Umbilical cord (tissue), 2 donors: ENCODE measurements around the gene FANCG. TPM values are rescaled to one million over a fixed set of nuclear protein-coding genes. Genes with fewer than 3 reads are reported as not detected.

Source experiments
- DNase-seq: peaks from one replicate; pipeline ENCODE4 v3.0.0-alpha.2; 2015; ENCODE audit warnings: low spot score
- total RNA-seq: library from RNA; depleted of rRNA; stranded (reverse); fragments of >200 nt; gene quantifications from one replicate; pipeline ENCODE4 v1.2.3, GENCODE V29; 2014; ENCODE audit warnings: low replicate concordance; ENCODE audit not compliant: insufficient read depth

Gene FANCG
- total RNA-seq, 1 donor from 2014 or later = 24.8 TPM

DNA sequence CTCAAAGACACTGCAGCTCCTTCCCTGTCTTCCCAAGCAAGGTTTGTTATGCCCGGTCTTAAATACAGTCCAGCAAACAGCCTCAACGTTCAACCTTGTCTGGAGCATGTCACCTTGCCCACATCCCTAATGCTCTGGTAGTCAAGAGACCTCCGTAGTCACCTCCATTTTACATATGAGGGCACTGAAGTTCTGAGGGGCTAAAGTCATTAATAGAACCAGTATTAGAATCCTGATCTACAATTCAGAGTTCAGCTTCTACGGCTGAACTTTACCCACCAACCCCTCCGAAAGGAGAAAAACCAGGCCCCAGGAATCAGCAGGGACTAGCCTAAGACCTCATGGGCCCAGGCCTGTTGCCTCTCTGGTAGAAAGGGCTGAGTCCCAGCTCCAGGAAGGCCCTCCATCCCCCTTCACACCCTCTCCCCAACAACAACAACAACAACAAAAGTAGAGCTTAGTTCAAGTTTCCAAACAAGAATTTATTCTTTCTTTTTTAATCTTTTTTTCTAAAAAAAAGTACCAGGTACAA, 24.0 kb upstream of the FANCG start:
- DNase-seq = no peak

DNA sequence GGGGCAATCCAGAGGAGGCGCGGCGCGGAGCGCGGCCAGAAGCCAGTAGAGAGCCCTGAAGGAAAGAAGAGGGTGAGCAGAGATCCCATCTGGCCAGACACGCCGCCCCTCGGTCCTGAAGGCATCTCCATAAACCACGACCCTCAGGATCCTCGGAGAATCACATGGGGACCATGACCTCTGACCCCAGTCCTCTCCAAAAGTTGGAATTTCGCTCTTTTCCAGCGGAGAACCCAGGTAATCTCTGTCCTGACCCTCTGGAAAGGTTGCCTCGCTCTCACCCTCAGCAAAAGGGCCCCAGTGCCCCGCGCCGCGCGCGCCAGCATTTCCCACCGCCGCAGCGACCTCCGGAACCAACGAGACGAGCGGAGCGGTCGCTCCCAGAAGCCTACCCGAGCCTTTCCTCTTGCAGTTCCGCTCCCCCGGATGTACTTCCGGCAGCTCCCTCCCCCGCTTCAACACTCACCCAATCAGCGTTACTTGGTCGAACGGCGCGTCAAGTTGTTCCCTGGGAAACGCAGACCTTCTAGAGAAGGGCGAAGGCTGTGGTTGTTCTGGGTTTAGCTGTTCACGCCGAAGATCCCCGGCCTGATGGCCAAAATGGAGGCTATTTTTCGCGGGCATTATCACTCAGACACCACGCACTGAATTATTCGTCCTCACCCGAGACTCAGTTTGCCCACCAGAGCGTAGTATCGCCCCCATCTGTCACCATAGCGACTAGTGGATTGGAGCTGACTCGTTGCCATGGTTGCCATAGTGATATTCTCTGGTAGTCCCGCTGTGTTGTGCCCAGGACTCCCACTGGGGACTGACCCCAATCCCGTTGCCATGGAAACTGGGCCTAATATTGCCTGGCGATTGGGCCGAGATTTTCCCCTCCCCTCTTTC, 23.3 kb upstream of the FANCG start, which contains the start of gene STOML2:
TSS of gene STOML2 (minus strand) at position 363 of the 891 bp plus-strand sequence. CDS start at position 326, 37 bp downstream.
- DNase-seq = peak; percentile 99

DNA sequence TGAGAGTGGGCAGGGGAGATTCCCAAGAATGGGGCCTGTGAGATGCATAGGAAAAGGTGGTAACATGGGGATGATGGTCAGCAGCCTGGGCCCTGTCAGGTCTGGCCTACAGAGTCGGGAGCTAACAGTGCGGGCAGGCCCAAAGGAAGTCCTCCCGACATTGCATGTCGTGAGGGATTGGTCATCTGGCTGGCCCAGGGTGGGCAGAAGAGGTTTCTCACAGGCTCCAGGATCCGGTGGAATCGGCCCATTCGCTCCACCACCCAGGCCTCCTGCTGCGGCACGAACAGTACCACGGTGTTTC, 22.7 kb upstream of the FANCG start:
- no peak for DNase-seq

DNA sequence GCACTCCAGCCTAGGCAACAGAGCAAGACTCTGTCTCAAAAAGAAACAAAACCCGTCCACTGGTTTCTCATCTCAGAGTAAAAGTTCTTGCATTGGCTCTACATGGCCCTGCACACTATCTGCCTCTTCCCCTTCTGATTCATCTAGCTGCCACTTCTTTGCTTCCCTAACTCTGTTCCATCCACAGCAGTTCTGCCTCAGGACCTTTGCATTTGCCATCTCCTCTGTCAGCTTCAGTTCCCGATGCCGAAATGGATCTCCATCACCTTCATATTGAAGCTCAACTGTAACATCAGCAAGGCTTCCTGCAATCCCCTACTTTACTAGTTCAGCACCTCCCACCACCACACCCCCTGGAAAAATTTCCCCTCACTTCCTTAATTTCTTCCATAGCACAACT, 17.8 kb upstream of the FANCG start:
- no peak for DNase-seq

DNA sequence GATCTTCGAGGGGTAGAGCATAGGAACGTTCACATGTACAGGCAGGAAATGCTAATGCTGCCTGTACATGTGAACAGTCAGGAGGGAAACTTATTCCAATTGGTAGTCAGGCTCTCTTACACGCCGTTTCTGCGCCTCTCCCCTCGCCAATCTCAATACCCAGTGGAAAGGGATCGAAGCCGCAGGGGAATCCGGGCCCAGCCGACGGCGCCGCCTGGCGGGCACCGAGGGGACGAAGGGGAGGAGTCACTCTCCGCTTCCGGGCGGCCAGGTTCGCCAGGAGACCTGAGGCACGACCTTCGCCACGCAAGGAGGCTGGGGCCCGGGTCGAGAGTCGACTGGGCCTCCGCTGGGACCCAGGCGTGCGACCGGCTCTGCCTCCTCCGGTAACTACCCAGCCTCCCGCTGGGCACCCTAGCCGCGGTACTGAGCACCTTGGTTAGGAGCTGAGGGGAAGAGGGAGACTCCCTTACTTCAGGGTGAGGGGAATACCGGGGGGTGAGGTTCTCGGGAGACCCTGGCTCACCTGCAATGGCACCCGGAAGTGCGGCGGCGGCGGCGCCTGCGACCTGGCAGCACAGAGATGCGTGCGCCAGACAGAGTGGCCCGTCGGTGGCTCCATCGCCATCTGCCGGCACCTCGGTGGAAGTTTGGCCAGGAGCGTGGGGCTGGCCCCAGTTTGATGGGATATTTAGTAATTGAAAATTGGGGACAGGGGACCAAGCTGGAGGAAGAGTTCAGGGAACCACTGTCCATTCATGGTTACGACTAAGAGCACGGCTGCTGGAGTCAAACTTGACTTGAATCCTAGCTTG, 16.5 kb upstream of the FANCG start, which contains the start of gene PIGO:
TSS of gene PIGO (minus strand) at position 557 of the 815 bp plus-strand sequence. CDS start 1,026 bp downstream, outside the sequence.
- peak; percentile 87 for DNase-seq

DNA sequence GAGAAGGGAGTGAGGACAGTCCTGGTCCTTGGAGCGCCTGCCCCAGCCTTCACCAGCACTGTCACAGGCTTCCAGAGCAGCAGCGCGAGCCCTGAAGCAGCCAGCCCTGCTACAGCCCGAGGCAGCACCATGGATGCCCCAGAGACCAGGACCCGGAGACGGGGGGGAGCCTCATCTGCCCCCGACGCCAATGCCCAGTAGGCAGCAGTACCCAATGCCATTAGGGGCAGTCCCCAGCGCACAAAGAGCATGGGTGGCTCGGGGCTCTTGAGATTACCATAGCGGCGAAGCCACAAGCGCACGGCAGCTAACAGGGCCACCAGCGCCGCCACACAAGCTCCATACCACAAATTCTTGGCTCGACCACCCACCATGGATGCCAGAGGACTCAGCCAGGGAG, 11.8 kb upstream of the FANCG start:
- DNase-seq = no peak

DNA sequence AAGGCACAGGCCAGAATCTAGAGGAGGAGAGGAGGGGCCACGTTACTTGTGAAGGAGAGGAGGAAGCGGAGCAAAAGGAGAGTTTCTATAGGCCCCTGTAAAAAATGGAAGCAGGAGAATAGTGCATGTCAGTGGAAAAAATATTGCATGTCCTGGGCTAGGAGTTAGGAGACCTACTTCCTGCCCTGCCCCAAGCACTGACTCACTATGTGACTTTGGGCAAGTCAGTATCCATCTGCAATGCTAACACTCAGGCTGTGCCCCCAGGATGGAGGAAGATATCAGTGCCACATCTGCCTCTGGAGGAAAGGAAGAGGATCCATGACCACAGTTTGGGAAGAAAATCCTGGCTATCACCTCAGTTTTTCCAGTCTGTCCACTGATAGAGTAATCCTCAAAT, 9.7 kb upstream of the FANCG start:
- DNase-seq = no peak

DNA sequence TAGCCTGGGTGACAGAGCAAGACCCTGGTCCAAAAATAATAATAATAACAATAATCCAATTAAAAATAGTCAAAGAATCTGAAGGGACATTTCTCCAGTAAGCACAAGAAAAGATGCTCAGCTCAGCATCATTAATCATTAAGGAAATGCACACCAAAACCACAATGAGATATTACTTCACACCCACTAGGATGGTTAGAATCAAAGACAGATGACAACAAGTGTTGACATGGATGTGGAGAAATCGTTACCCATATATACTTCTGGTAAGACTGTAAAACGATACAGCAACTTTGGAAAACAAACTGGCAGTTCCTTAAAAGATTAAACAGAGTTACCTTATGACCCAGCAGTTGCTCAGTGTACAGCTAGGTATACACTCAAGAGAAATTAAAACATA, 5.3 kb upstream of the FANCG start:
- DNase-seq = no peak

DNA sequence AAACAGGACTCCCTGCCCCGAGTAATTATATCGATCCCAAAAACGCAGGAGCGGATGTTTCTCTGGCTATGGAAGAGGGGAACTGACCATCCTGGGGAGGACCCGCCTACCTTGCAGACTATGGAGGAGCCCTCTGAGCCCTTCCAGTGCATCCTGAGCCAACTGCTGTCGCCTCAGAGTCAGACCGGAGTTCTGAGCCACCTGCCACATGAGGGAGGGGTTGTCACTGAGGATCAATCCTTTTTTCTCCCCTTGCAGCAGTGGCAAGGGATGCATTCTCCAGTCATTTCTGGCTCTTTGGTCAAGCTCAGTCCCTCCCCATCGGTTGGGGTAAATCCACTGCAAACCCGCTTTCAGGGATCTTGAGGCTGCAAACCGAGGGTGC, 709 bp downstream of the FANCG start:
- DNase-seq = no peak

DNA sequence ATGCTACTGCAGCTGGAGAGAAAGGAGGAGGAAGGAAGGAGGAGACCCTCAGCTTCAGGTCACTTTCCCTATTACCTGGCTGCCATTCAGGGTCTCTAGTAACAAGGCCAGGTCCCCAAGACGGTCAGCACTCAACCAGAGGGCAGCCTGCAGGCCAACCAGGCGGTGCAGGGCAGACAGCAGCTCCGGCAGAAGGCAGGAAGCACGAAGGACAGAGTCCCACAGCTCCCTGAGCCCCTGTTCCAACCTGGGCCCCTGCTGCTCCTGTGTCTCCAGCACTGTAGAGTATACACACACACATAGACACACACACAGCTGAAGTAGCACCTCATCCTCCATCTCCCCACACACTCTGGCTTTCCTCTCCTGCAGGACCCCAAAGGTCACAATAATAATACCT, 1.7 kb downstream of the FANCG start:
- no peak for DNase-seq

DNA sequence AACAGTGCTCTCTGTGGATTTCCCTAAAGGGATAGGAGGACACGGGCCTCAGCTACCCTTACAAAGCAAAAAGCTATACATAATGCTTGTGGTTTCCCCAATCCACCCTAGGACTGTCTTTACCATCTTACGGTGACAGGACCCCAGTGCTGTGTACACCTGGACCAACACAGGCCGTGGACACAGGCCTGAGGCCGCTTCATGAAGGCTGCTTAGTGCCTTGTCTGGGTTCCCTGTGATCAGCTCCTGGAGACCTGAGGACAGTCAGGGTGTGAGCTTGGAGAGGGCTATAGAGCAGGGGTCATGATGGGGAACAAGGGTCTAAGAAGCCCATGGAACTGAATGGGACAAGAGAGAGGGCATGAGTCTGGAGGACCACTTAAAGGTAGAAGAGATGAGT, 2.9 kb downstream of the FANCG start:
- no peak for DNase-seq

DNA sequence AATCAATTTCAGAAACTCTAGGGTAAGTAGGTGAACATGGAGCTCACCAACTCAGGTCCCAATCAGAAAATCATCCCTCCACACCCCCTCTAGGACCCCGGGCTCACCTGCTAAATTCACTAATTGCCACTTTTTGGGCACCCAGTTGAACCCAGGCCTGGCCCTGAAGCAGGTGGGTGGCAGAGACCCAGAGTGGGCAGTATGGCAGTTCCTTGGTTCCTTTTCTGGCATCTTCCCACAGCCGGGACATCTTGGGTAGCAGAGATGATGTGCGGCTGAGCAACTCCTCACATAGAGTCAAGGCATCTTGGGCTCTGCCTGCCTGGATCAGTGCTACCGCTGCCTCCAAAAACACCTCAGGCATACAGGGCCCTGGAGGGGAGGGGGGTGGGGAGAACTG, 4.4 kb downstream of the FANCG start:
- DNase-seq = no peak

DNA sequence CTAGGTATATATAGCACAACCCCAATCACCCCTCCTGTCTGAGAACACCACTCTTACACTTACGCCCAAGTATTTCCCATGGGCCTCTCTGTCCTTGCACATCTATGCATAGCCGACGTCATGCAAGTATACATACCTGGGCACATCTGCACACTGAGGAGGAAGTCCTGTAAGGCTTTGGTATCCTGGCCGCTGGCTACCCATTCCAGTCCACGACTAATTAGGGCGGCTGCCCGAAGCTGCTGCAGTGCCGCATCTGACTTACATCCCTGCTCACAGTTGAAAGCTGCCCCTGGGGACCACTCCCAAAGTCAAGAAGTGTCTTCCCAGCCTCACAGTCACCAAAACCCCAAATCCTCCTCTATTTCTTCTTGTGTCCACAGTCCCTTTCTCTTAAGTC, 5.0 kb downstream of the FANCG start:
- no peak for DNase-seq

DNA sequence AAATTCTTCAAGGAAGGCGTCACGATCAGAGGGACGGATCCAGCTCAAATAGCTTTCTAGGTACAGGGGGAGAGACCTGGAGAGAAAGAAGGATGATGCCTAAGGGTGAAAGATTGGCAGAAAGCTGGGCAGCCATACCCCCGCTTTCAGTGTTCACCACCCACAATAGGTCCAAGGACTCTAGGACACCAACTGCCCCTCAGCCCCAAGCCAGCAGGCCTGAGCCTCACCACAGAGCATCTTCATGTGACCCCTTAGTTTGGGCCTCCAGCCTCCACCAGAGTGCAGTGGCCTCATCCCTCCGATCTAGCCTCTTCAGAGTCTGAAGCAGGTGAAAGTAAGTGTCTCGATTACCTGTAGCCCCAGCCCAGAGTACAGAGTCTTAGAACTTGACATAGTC, 5.6 kb downstream of the FANCG start:
- DNase-seq = no peak

DNA sequence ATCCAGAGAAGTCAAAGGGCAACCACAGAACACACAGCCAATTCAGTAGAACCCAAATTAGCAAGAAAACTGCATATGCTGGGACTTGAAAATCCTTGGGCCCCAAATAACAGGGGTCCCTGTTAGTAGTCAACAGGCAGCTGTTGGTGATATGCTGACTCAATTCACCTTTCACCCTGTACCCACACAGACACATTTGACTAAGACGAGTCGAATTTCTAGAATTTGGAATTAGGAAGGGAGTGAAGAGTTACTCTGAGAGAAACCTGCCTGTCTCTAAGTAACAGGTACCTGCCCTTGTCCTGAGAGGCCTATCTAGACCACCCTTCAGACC, 6.5 kb downstream of the FANCG start:
- DNase-seq = no peak

DNA sequence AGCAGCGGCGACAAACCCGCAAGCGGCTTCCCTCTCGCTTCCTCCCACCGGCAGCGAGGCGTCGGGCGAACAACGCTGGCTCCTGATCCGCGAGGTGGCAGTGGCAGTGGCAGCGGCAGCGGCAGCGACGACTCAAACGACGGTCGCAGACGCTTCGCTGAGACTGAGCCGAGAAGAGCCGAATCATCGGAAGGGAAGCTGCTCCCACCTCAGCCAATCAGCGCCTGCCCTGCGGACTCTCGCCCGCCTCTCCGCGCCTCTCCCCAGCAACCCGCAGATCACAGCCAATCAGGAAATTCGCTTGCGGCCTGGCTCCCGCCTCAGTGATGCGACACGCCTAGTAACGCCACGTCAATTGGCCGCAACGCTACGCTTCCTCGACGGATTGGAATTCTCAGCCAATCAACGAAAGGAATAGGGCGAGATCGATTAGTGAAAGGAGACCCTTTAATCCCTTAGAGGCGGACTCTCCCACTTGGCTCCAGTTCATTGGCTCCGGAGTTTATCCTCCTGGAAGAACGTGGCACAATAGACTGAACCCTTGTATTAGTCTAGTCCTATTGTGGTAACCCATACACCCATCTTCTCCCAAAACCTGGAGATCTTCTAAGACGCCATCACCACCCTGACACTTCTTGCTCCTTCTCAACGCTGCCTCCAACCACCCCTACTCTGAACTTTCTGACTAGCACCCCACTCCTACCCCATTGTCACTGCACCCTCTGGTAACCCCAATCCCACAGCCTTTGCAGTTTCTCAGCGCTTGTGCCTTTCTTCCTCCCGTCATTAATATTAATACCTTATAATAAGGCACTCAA, 7.1 kb downstream of the FANCG start, which contains the start of gene VCP:
TSS of gene VCP (minus strand) at position 165 of the 818 bp plus-strand sequence. CDS start 272 bp downstream, outside the sequence.
- peak; percentile 100 for DNase-seq

DNA sequence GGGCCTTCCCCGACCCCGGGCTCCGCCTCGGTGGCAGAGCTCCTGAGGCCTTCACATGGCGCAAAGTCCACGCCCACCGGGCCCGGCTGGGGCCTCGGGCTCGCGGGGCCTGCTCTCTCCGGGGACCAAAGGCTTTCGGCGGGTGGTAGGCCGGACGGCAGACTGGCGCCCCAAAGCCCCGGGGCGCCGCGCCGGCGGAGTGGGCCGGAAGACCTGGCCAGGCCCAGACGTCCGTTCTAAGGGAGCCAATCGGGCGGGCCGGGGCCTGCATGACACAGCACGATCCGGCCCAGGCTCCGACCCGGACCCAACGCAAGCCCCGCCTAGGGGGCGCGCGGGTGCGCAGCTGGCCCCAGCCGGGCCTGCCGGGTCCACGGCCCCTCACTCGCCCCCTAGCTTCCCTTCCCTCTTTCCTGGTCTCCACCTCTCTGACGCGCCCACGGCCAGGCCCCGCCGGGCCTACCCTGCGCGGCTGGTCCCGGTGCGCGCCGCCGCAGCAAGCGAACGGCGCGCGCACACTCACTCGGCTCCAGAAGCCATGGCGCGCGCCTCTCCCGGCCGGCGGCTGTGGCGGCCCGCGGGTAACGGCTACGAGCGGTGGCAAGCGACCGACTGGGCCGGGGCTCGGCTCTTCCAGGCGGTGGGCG, 7.8 kb downstream of the FANCG start:
- peak; percentile 84 for DNase-seq

DNA sequence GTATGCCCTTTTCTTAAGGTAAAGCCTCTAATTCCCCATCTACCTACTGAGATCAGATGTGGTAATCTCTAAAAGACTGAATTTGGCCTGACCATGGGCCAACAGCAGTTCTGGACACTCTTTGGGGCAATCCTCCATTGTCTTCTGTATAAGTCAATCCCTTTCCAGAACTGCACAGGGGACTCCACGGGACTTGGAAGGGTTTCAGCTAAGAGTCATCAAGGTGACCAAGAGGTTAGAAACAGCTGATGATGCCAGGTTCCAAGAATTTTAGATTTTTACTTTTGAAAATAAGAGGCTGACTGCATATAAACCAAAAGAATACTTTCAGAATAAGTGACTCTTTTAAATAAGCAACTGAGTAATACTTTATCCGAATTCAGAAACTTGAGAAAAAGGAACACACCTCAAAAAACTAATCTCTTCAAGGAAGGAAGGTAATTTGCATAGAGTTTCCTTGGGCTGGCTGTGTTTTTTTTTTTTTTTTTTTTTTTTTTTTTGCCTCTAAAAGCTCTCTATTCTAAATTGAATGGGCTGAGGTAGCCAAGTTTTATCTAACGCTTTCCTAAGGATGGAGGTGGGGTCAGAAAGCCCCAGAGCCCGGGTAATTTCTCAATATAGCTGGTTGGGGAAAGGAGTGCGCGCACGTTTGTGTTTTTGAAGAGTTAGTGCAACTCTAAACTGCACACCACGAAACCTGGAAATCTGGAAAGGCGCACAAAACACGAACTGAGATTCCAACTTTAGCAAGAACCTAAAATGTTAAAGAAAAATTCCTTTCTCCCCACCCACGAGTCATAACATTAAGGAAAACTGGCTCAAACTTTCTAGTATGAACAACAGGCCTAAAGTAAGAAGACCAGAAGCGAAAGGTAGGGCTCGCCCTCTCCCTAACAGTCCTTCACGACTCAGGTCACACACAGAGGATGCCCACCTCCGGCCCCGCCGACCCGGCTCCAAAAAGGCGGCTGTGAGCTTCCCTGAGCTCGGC, 8.6 kb downstream of the FANCG start:
- no peak for DNase-seq

DNA sequence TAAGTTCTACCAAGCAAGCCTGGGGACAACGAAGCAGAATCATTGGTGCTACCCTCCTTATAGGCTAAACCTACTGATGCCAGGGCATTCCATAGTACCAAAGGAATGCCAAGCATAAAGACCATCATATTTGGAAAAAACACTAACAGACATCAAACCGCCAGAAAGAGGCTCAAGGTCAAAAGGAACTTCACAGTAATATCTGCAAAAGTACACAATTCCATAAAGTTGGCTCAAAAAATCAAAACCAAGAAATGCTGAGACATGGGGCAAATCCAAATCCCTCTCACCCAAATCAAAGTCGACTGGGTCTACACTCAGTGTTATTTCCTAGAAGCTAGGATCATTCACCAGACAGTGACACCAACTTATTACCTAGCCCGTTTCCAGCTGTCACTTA, 10.7 kb downstream of the FANCG start:
- no peak for DNase-seq

DNA sequence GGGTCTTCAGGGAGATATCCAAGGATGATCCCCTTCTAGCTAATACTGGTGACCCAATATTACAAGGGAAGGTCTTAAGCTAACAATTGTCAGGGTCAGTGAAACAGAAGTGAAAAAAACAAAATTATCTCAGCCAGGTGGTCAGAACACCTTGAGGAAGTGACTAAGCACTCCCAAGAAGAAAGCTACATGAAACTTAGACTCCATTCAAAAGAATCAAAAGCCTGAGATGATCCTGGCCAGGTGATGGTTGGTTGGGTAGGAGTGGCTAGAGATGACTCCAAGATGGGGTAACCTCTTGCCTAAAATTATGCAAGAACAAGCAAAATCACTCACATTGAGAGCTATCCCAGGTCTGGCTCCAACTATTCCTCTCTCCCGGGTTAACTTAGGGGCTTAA, 12.7 kb downstream of the FANCG start:
- no peak for DNase-seq
